Islet precursor cell (in vitro differentiated cells): Measurements from ENCODE around the gene PAM16.

Experiments used
- DNase-seq: peaks from one replicate; pipeline ENCODE4 v3.0.0-alpha.2; 2018

Gene PAM16

GRCh38 chr16:4293181-4293716 lies 57.9 kb downstream of the PAM16 start:
- no peak for DNase-seq

- DNase-seq = no peak
Measured at GRCh38 chr16:4291699-4292098, 59.4 kb downstream of the PAM16 start.
